Measurements from ENCODE around the gene HECW1.

HECW1 gene

GRCh38 chr7:43248961-43249822 lies 136.7 kb downstream of the HECW1 start:
- no peak for DNase-seq (ENCODE audit: low read depth in 1 of 2, low spot score in 1 of 2)

- no peak for DNase-seq (ENCODE audit: low read depth in 1 of 2, low spot score in 1 of 2)
Observed at GRCh38 chr7:43249823-43250145, 137.3 kb downstream of the HECW1 start.

- DNase-seq (ENCODE audit: low read depth in 1 of 2, low spot score in 1 of 2) = peak; percentile 16 to 64
Observed at GRCh38 chr7:43260980-43261878, 148.8 kb downstream of the HECW1 start.

GRCh38 chr7:43265139-43265538 lies 152.7 kb downstream of the HECW1 start:
- no peak for DNase-seq (ENCODE audit: low read depth in 1 of 2, low spot score in 1 of 2)

GRCh38 chr7:43273939-43274719 lies 161.7 kb downstream of the HECW1 start:
- no peak for DNase-seq (ENCODE audit: low read depth in 1 of 2, low spot score in 1 of 2)

GRCh38 chr7:43274752-43275151 lies 162.3 kb downstream of the HECW1 start:
- DNase-seq (ENCODE audit: low read depth in 1 of 2, low spot score in 1 of 2) = no peak

GRCh38 chr7:43276547-43276946 lies 164.1 kb downstream of the HECW1 start:
- DNase-seq (ENCODE audit: low read depth in 1 of 2, low spot score in 1 of 2) = no peak

GRCh38 chr7:43278088-43278644 lies 165.7 kb downstream of the HECW1 start:
- DNase-seq (ENCODE audit: low read depth in 1 of 2, low spot score in 1 of 2) = no peak

GRCh38 chr7:43281268-43281667 lies 168.8 kb downstream of the HECW1 start:
- DNase-seq (ENCODE audit: low read depth in 1 of 2, low spot score in 1 of 2) = no peak

GRCh38 chr7:43283706-43284105 lies 171.3 kb downstream of the HECW1 start:
- DNase-seq (ENCODE audit: low read depth in 1 of 2, low spot score in 1 of 2) = no peak

- DNase-seq (ENCODE audit: low read depth in 1 of 2, low spot score in 1 of 2) = no peak
Observed at GRCh38 chr7:43289826-43290225, 177.4 kb downstream of the HECW1 start.

- DNase-seq (ENCODE audit: low read depth in 1 of 2, low spot score in 1 of 2) = no peak
Observed at GRCh38 chr7:43290978-43291377, 178.5 kb downstream of the HECW1 start.

- no peak for DNase-seq (ENCODE audit: low read depth in 1 of 2, low spot score in 1 of 2)
Observed at GRCh38 chr7:43291789-43292188, 179.3 kb downstream of the HECW1 start.

GRCh38 chr7:43292384-43292783 lies 179.9 kb downstream of the HECW1 start:
- no peak for DNase-seq (ENCODE audit: low read depth in 1 of 2, low spot score in 1 of 2)

GRCh38 chr7:43294080-43294630 lies 181.7 kb downstream of the HECW1 start:
- no peak for DNase-seq (ENCODE audit: low read depth in 1 of 2, low spot score in 1 of 2)

GRCh38 chr7:43295429-43295828 lies 183.0 kb downstream of the HECW1 start:
- no peak for DNase-seq (ENCODE audit: low read depth in 1 of 2, low spot score in 1 of 2)

GRCh38 chr7:43296306-43296705 lies 183.9 kb downstream of the HECW1 start:
- no peak for DNase-seq (ENCODE audit: low read depth in 1 of 2, low spot score in 1 of 2)

GRCh38 chr7:43298617-43299016 lies 186.2 kb downstream of the HECW1 start:
- DNase-seq (ENCODE audit: low read depth in 1 of 2, low spot score in 1 of 2) = no peak

- no peak for DNase-seq (ENCODE audit: low read depth in 1 of 2, low spot score in 1 of 2)
Observed at GRCh38 chr7:43300121-43300520, 187.7 kb downstream of the HECW1 start.

- no peak for DNase-seq (ENCODE audit: low read depth in 1 of 2, low spot score in 1 of 2)
Observed at GRCh38 chr7:43302211-43302711, 189.8 kb downstream of the HECW1 start.

Measured in activated CD4-positive, alpha-beta T cell treated with anti-CD3 and anti-CD28 coated beads, Interleukin-2, amount 50 U/mL, for 24 hours (primary cell).